ENCODE results near the gene ZBTB33.

DNA sequence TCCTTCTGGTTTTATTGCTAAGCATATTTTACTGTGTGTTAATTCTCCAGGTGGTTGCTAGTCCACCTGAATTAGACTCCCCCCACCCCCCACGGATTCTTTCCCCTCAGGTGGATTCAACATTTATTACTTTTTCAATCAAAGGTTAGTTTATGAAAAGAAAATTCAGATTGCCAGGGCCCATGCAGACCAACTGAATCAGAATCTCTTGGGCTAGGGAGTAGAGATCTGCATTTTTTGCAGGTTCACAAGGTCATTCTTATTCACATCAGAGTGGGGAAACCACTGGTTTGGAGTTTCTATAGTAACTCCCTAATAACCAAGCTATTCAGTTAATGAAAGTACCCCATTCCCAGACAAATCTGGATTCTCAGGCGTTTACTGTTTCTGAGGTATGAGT, 50.9 kb downstream of the ZBTB33 start:
- TF ChIP-seq CTCF (IDR thresholded peaks at IDR 0.05; ENCODE audit: poor library complexity, severe bottlenecking) (no peak), EP300 (conservative IDR thresholded peaks at IDR 0.05; ENCODE audit: poor library complexity, severe bottlenecking) (no peak), MXI1 (conservative IDR thresholded peaks at IDR 0.05; ENCODE audit: poor library complexity, severe bottlenecking) (no peak), RAD21 (conservative IDR thresholded peaks at IDR 0.05) (no peak), TAF1 (IDR thresholded peaks at IDR 0.05; ENCODE audit: low read depth) (no peak), EZH2 (IDR thresholded peaks at IDR 0.05; ENCODE audit: borderline replicate concordance, insufficient read depth, low read length, poor library complexity, severe bottlenecking) (no peak), POLR2AphosphoS5 (IDR thresholded peaks at IDR 0.05) (no peak), SMC3 (conservative IDR thresholded peaks at IDR 0.05; ENCODE audit: poor library complexity) (no peak)
- TF ChIP-seq, protein P1, sequence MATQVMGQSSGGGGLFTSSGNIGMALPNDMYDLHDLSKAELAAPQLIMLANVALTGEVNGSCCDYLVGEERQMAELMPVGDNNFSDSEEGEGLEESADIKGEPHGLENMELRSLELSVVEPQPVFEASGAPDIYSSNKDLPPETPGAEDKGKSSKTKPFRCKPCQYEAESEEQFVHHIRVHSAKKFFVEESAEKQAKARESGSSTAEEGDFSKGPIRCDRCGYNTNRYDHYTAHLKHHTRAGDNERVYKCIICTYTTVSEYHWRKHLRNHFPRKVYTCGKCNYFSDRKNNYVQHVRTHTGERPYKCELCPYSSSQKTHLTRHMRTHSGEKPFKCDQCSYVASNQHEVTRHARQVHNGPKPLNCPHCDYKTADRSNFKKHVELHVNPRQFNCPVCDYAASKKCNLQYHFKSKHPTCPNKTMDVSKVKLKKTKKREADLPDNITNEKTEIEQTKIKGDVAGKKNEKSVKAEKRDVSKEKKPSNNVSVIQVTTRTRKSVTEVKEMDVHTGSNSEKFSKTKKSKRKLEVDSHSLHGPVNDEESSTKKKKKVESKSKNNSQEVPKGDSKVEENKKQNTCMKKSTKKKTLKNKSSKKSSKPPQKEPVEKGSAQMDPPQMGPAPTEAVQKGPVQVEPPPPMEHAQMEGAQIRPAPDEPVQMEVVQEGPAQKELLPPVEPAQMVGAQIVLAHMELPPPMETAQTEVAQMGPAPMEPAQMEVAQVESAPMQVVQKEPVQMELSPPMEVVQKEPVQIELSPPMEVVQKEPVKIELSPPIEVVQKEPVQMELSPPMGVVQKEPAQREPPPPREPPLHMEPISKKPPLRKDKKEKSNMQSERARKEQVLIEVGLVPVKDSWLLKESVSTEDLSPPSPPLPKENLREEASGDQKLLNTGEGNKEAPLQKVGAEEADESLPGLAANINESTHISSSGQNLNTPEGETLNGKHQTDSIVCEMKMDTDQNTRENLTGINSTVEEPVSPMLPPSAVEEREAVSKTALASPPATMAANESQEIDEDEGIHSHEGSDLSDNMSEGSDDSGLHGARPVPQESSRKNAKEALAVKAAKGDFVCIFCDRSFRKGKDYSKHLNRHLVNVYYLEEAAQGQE (IDR thresholded peaks at IDR 0.05; ENCODE audit: borderline replicate concordance): no peak
